ENCODE measurements around the gene MSRB3.
"Not testable (repeated sequence)": the region's sequence is repeated elsewhere in the genome, so short reads cannot be mapped to it uniquely, and the experiment has no call there.

MSRB3 gene

GRCh38 chr12:65407388-65408149, 129.1 kb downstream of the MSRB3 start:
- DNase-seq = no peak

DNA sequence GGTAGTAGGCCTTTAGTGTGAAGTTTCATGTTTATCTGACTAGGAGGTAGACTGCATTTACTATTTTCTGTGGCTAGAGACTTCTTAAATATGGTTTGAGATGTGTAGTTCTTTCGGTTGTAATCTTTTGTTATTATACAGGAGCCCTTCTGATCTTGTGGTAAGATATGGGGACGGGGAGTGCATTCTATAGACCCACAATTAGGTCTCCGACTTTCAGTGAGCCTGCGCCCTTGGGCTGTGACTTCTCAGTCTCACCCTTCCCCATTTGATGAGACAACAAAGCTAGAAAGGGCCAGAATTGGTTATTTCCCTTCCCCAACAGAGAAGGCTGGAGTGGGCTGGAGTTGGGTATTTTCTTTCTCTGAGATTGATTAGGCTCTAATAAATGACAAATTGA, 130.0 kb downstream of the MSRB3 start:
- DNase-seq = no peak

GRCh38 chr12:65409726-65410125, 131.2 kb downstream of the MSRB3 start:
- DNase-seq = no peak

GRCh38 chr12:65411171-65411570, 132.7 kb downstream of the MSRB3 start:
- DNase-seq = no peak

- no peak for DNase-seq
Measured at GRCh38 chr12:65414526-65414925, 136.0 kb downstream of the MSRB3 start.

- no peak for DNase-seq
Measured at GRCh38 chr12:65415826-65416225, 137.3 kb downstream of the MSRB3 start.

DNA sequence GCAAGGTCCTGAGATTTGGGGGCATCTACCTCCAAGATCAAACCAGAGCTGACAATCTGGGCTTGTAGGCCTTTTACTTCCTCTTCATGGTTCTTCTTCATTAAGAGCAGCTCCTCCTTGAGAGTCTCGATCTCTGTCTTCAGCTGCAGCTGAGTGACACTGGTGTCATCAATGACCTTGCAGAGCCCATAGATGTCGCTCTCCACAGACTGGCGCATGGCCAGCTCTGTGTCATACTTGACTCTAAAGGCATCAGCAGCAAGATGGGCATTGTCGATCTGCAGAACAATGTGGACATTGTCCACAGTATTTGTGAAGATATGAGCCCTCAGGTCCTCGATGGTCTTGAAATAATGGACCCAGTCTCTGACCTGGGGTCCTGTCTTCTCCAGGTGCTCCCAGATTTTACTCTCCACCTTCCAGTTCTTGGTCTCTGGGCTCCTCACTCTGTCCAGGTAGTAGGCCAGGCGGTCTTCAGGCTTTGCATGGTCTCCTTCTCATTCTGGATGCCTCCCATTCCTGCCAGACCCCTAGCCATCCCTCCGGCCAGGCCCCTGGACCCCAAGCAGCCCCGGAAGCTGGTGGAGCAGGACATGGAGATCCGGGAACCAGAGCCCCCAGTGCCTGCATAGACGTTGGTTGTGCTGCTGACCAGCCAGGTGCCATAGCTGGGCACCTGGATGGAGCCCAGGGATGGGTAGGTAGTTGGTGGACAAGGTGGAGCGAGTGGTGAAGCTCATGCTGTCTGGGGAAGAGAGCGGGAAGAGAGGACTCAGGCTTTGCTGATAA, 141.0 kb downstream of the MSRB3 start:
- DNase-seq = no peak

DNA sequence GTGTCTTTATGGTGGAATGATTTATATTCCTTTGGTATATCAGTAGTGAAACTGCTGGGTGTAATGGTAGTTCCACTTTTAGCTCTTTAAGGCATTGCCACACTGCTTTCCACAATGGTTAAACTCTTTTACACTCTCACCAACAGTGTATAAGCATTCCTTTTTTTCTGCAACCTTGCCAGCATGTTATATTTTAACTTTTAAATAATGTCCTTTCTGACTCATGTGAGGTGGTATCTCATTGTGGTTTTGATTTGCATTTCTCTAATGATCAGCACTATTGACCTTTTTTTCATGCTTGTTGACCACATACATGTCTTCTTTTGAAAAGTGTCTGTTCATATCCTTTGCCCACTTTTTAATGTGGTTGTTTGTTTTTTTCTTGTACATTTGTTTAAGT, 142.5 kb downstream of the MSRB3 start:
- DNase-seq = no peak

DNA sequence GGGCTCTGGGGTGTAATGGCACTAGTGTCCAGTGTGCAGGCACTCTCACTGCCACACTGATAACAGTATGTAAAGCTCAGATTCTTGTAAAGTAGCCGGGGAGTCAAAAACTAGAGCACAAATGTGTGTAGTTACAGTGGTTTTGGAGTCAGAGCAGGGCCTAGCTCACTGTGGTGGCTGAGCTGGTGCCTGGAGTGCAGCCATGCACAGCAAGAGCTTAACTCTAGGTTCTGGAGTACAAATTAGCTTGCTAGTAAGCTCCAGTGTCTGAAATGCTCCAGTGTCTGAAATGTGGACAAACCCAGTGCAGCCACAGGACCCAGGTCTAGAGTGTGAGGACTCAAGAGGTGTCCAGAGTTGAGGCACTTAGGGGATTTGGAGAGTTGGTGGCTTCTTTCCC, 149.2 kb downstream of the MSRB3 start:
- DNase-seq = no peak

DNA sequence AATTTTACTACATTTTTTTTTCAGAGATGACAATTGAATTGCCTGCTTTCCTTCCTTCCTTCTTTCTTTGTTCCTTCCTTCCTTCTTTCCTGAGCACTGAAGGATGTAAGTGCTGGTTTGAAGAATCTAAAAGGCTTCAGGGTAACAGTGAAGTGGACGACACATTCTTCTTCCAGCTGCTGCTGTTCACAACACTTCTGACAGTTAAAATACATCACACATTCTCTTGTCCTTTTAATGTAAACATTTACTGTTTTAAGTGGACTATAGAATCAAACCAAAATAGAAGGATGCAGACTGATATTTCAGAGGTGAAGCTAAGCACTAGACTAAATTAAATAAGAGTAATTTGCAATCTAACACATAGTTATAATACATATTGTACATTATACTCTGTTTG, 151.5 kb downstream of the MSRB3 start:
- DNase-seq = no peak

- no peak for DNase-seq
Measured at GRCh38 chr12:65430571-65431306, 152.3 kb downstream of the MSRB3 start.

DNA sequence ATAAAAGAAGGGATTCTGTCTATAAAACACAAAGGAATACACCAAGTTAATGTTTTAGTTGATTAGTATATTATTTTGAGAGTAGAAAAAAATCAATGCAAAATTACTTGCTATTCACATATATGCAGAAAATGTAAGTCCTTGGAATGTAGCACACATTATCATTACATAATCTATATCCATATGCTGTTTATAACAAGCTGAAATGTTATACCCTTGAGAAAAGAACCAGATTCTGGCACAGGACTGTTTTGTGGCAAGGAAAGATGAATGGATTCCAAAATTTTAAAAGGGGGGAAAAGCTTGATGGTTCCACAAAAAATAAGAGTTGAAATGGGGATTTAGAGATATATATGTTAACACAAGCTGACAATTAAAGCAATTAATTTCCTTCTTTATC, 153.6 kb downstream of the MSRB3 start:
- DNase-seq = no peak

DNA sequence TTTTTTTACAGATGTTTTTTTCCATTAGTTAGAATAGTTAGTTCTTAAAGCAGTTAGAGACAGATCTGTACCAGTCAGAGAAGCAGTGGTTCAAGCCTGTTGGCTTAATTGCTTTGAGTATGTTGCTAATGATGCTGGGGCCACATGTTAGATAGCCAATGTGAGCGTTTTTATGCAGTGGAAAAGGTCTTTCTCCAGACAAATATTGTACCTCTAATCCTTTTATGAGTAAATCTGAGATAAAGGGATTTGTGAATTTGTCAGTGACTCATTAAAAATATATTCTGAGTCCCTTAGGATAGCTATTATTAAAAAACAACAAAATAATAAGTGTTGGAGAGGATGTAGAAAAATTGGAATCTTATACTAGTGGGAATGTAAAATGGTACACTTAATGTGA, 154.2 kb downstream of the MSRB3 start:
- DNase-seq = no peak

- no peak for DNase-seq
Measured at GRCh38 chr12:65434737-65435136, 156.3 kb downstream of the MSRB3 start.

DNA sequence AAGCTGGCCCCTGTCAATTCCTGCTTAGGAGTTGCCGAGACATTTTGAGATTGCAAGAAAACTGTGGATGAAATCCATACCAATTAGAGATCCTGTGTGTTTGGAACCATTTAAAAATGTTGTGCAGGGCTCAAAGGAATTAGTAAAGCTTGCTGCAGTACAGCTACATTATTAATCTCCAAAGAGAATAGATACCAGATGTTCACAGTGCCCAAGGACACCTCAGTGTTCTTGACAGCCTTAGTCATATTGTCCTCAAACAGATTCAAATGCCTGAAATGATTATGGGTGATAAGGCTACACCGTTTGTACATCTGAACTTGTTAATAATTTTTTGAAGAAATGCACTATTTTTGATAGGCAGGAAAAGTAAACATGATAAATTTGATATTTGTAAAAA, 164.6 kb downstream of the MSRB3 start:
- DNase-seq = no peak

- no peak for DNase-seq
Measured at GRCh38 chr12:65444996-65445395, 166.5 kb downstream of the MSRB3 start.

- DNase-seq = no peak
Measured at GRCh38 chr12:65446901-65447300, 168.4 kb downstream of the MSRB3 start.

DNA sequence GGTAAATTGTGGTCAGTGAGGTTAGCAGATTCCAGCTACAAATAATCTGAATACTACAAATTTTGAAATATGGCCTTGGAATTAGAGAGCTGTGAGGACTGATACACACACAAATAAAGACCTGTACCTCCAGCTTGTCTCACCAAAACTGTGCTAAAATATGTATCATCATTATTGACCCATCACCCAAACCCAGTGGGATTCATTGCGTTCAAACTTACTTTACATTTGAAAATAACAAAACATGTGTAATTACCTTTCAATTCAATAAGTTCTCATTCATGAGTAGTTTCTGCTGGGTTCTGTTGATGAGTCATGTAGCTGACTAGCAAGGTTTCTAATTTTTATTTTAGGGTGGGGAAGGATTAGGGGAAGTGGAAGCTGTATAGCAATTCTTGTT, 170.9 kb downstream of the MSRB3 start:
- no peak for DNase-seq

DNA sequence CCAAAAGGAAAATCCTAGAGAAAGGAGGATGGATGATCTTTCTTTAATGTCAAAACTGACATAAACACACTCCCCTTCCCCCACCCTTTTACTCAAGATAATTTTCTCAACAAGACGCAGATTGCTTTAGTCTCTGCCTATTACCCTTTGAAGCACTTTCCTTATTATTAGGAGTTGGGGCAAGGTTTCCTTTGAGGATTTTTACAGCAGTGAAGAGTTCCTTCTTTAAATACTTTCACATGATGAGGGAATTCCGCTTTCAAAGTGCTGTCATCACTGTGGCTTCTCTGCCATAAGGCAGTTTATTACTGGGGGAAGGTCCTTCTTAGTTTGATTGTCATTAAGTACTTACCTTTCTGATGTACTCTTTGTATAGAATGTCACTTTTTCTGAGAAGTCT, 172.1 kb downstream of the MSRB3 start:
- DNase-seq = no peak

DNA sequence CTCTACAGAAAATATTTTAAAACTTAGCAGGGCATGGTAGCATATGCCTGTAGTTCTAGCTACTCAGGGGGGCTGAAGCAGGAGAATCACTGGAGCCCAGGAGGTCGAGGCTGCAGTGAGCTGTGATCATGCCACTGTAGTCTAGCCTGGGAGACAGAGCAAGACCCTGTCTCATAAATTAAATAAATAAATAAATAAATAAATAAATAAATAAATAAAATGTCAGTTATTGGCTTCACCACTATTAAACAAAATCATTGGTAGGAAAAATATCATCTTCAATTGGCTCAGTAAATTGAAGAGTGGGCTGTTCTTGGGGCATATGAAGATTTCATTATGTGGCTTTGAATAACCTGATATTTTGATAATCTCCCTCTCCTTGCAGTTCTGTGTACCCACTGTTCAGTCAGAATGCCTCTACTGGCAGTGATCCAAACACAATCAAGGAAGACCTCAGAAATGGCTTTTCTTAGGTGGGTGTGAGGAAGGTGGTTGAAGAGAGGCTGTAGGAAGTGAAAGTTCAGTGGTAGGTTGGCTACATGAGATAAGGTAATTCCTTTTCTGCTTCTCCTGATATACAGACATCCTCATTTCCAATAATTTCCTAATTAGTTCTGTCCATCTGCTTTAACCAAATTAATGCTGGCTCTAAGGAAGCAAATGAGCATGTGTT, 175.8 kb downstream of the MSRB3 start:
- no peak for DNase-seq

DNA sequence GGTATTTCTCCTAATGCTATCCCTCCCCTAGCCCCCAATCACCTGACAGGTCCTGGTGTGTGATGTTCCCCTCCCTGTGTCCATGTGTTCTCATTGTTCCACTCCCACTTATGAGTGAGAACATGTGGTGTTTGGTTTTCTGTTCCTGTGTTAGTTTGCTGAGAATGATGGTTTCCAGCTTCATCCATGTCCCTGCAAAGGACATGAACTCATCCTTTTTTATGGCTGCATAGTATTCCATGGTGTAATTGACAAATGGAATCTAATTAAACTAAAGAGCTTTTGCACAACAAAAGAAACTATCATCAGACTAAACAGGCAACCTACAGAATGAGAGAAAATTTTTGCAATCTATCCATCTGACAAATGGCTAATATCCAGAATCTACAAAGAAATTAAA, 178.9 kb downstream of the MSRB3 start:
- DNase-seq = not testable (repeated sequence)

GRCh38 chr12:65458718-65459117, 180.2 kb downstream of the MSRB3 start:
- DNase-seq = no peak

GRCh38 chr12:65459545-65459944, 181.1 kb downstream of the MSRB3 start:
- no peak for DNase-seq

Measured in NCI-H526 treated with DMSO at 0.1 percent for 48 hours (cell line).